ENCODE measurements around the gene SGIP1.
"Not testable (repeated sequence)": the region's sequence is repeated elsewhere in the genome, so short reads cannot be mapped to it uniquely, and the experiment has no call there.

SGIP1 gene

GRCh38 chr1:66685265-66685664 lies 151.3 kb downstream of the SGIP1 start:
- no peak for DNase-seq

- DNase-seq = no peak
Measured at GRCh38 chr1:66685670-66686069, 151.7 kb downstream of the SGIP1 start.

GRCh38 chr1:66686406-66686805 lies 152.5 kb downstream of the SGIP1 start:
- DNase-seq = no peak

GRCh38 chr1:66687358-66687757 lies 153.4 kb downstream of the SGIP1 start:
- no peak for DNase-seq

- no peak for DNase-seq
Measured at GRCh38 chr1:66690666-66691381, 156.9 kb downstream of the SGIP1 start.

GRCh38 chr1:66692681-66693080 lies 158.7 kb downstream of the SGIP1 start:
- no peak for DNase-seq

- DNase-seq = no peak
Measured at GRCh38 chr1:66693856-66694255, 159.9 kb downstream of the SGIP1 start.

- DNase-seq = no peak
Measured at GRCh38 chr1:66695116-66695515, 161.2 kb downstream of the SGIP1 start.

GRCh38 chr1:66696771-66697170 lies 162.8 kb downstream of the SGIP1 start:
- DNase-seq = no peak

GRCh38 chr1:66699213-66699612 lies 165.3 kb downstream of the SGIP1 start:
- DNase-seq = no peak

GRCh38 chr1:66704177-66704875 lies 170.4 kb downstream of the SGIP1 start:
- DNase-seq = no peak

- no peak for DNase-seq
Measured at GRCh38 chr1:66705110-66705509, 171.2 kb downstream of the SGIP1 start.

GRCh38 chr1:66711420-66711819 lies 177.5 kb downstream of the SGIP1 start:
- DNase-seq = no peak

- DNase-seq = no peak
Measured at GRCh38 chr1:66712839-66713238, 178.9 kb downstream of the SGIP1 start.

- no peak for DNase-seq
Measured at GRCh38 chr1:66723985-66724384, 190.0 kb downstream of the SGIP1 start.

GRCh38 chr1:66725885-66726665 lies 192.1 kb downstream of the SGIP1 start:
- DNase-seq = peak in 1 of 2 donors; percentile 68

- no peak for DNase-seq
Measured at GRCh38 chr1:66728021-66728420, 194.1 kb downstream of the SGIP1 start.

GRCh38 chr1:66728716-66729115 lies 194.8 kb downstream of the SGIP1 start:
- DNase-seq = not testable (repeated sequence)

- DNase-seq = peak in 1 of 2 donors; percentile 94
Measured at GRCh38 chr1:66729119-66729518, 195.2 kb downstream of the SGIP1 start.

GRCh38 chr1:66729523-66729922 lies 195.6 kb downstream of the SGIP1 start:
- no peak for DNase-seq

- no peak for DNase-seq
Measured at GRCh38 chr1:66730462-66730861, 196.5 kb downstream of the SGIP1 start.

GRCh38 chr1:66731170-66731865 lies 197.4 kb downstream of the SGIP1 start:
- DNase-seq = no peak

All from bone marrow (tissue), 2 donors.